ENCODE data around the gene PRKAG2. TPM values are rescaled to one million over a fixed set of nuclear protein-coding genes. Genes with fewer than 3 reads are reported as not detected.

The PRKAG2 gene
- total and polyA plus RNA-seq, 2 of the 13 experiments (the other 11 are each of a cell fraction or from before 2014, with no cell fraction given) = 0.90 to 1.3 TPM

- Histone ChIP-seq H3K9me3 (ENCODE audit: low read length) (no peaks in the 10 kb centered on the region), H3K4me1 (ENCODE audit: insufficient read depth, low read length) (peaks cover 19% of the 10 kb centered on the region; the same call in 1 of the 2 replicates), H3K4me3 (replicated peaks in 1 of 3; ENCODE audit: insufficient read depth in 1 of 3, low read depth in 2 of 3, low read length in 3 of 3) (no peak overlapping the region), H2AFZ (ENCODE audit: low read length) (no peak overlapping the region), H4K20me1 (ENCODE audit: insufficient read depth, low read length) (no peaks in the 10 kb centered on the region), H3K4me2 (ENCODE audit: low read depth, low read length) (no peak overlapping the region), H3K9ac (ENCODE audit: insufficient read depth, low read depth, low read length) (no peak overlapping the region), H3K79me2 (ENCODE audit: insufficient read depth, low read length) (no peaks in the 10 kb centered on the region), H3K27me3 (ENCODE audit: control insufficient read depth in 1 of 2, insufficient read depth in 2 of 2, low read length in 2 of 2) (0 out of 5 replicates have a peak, but pooled peaks cover 0 to 3% of the 10 kb centered on the region in 2 experiments), H3K27ac (ENCODE audit: extremely low read length, insufficient read depth, low read length) (no peak overlapping the region), H3K36me3 (replicated peaks in 1 of 2; ENCODE audit: control insufficient read depth in 1 of 2, insufficient read depth in 2 of 2, low read length in 2 of 2) (no peaks in the 10 kb centered on the region)
- ATAC-seq (no peak), FAIRE-seq (no peak), DNase-seq (ENCODE audit: low spot score) (no peak)
- 41% methylated on average over 2 of the region's 2 CpGs for WGBS (ENCODE audit: low lambda C conversion rate)
- BruUV-seq (replicated peaks) = no TSS peak
- TF ChIP-seq MAFK (conservative IDR thresholded peaks at IDR 0.05 in 1 of 2, IDR thresholded peaks at IDR 0.05 in 1 of 2; ENCODE audit: low read length in 2 of 2) (peak; percentile 57 to 58; a peak in 3 of 4 replicates), MAFF (IDR thresholded peaks at IDR 0.05; ENCODE audit: low read depth, low read length) (peak; percentile 33), ZNF180 (CRISPR knock-in tag; IDR thresholded peaks at IDR 0.05; ENCODE audit: borderline replicate concordance, low read depth) (no peak)
- in situ Hi-C loops (cut with HindIII; ENCODE audit: extremely low pct_ligation_motif_present, low pct_unique_long_range_greater_than_20kb) = no loop called here
- intact Hi-C loops (cut with micrococcal nuclease; ENCODE audit: unreplicated experiment) = no loop called here
- ChIA-PET CTCF (ENCODE audit: low intra/inter-chr PET ratio, low total read pairs) (no interaction called here), POLR2A (no interaction called here)
Measured at GRCh38 chr7:151524845-151525244, 352.1 kb downstream of the PRKAG2 start.

DNA sequence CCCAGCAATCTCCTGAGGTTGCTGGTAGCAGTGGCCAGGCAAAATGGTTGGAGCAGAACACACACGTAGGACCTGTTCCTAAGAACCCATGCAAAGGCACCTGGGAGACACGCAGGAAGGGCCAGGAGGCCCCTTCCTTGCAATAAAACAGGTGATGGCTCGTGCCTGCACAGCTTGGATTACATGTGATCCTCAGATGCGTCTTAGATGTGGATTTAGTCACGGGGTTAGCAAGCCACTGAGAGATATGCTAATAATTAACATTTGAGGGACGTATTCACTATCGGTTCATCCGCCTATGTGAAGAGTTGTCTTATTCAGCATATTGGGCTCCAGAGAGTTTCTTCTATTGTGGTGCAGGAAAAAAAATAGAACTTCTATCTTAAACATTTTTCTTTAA lies 352.6 kb downstream of the PRKAG2 start:
- in situ Hi-C loops (cut with HindIII; ENCODE audit: extremely low pct_ligation_motif_present, low pct_unique_long_range_greater_than_20kb) (no loop called here), intact Hi-C loops (cut with micrococcal nuclease; ENCODE audit: unreplicated experiment) (no loop called here)
- H3K36me3 ChIP-seq (replicated peaks in 1 of 2; ENCODE audit: control insufficient read depth in 1 of 2, insufficient read depth in 2 of 2, low read length in 2 of 2) = no peaks in the 10 kb centered on the region
- FAIRE-seq (no peak), ATAC-seq (no peak), DNase-seq (ENCODE audit: low spot score) (no peak)
- H3K27ac ChIP-seq (ENCODE audit: extremely low read length, insufficient read depth, low read length) = no peak overlapping the region
- WGBS (ENCODE audit: low lambda C conversion rate) = 12% methylated on average over 8 of the region's 8 CpGs
- CTCF ChIA-PET (ENCODE audit: low intra/inter-chr PET ratio, low total read pairs) = no interaction called here
- H3K4me2 ChIP-seq (ENCODE audit: low read depth, low read length) = peak overlapping the region; percentile 47; the same call in 1 of the 2 replicates
- peaks cover 19% of the 10 kb centered on the region; the same call in 1 of the 2 replicates for H3K4me1 ChIP-seq (ENCODE audit: insufficient read depth, low read length)
- TF ChIP-seq ZFP36L2 (CRISPR knock-in tag; IDR thresholded peaks at IDR 0.05) = no peak
- TF ChIP-seq YEATS4 (CRISPR knock-in tag; IDR thresholded peaks at IDR 0.05; ENCODE audit: borderline replicate concordance) = no peak
- no peak for TF ChIP-seq ISX (CRISPR knock-in tag; conservative IDR thresholded peaks at IDR 0.05)
- TF ChIP-seq ZNF329 (CRISPR knock-in tag; IDR thresholded peaks at IDR 0.05; ENCODE audit: low read depth) = no peak
- no peak for TF ChIP-seq ZNF570 (CRISPR knock-in tag; IDR thresholded peaks at IDR 0.05; ENCODE audit: borderline replicate concordance)
- TF ChIP-seq ZNF883 (CRISPR knock-in tag; IDR thresholded peaks at IDR 0.05; ENCODE audit: not compliant biosample characterization) = no peak
- TF ChIP-seq, protein P1, sequence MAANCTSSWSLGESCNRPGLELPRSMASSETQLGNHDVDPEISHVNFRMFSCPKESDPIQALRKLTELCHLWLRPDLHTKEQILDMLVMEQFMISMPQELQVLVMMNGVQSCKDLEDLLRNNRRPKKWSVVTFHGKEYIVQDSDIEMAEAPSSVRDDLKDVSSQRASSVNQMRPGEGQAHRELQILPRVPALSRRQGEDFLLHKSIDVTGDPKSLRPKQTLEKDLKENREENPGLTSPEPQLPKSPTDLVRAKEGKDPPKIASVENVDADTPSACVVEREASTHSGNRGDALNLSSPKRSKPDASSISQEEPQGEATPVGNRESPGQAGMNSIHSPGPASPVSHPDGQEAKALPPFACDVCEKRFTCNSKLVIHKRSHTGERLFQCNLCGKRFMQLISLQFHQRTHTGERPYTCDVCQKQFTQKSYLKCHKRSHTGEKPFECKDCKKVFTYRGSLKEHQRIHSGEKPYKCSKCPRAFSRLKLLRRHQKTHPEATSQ (CRISPR knock-in tag; IDR thresholded peaks at IDR 0.05; ENCODE audit: borderline replicate concordance) = no peak
- TF ChIP-seq SOX13 (IDR thresholded peaks at IDR 0.05) = no peak
- no peak for TF ChIP-seq SOX13 (CRISPR knock-in tag; conservative IDR thresholded peaks at IDR 0.05 in 1 of 2, IDR thresholded peaks at IDR 0.05 in 1 of 2)
- no peak overlapping the region for H2AFZ ChIP-seq (ENCODE audit: low read length)
- 0 out of 5 replicates have a peak, but pooled peaks cover 0 to 3% of the 10 kb centered on the region in 2 experiments for H3K27me3 ChIP-seq (ENCODE audit: control insufficient read depth in 1 of 2, insufficient read depth in 2 of 2, low read length in 2 of 2)
- no peak overlapping the region for H3K4me3 ChIP-seq (replicated peaks in 1 of 3; ENCODE audit: insufficient read depth in 1 of 3, low read depth in 2 of 3, low read length in 3 of 3)
- no peaks in the 10 kb centered on the region for H3K9me3 ChIP-seq (ENCODE audit: low read length)
- H3K79me2 ChIP-seq (ENCODE audit: insufficient read depth, low read length) = no peaks in the 10 kb centered on the region
- no peaks in the 10 kb centered on the region for H4K20me1 ChIP-seq (ENCODE audit: insufficient read depth, low read length)
- no peak overlapping the region for H3K9ac ChIP-seq (ENCODE audit: insufficient read depth, low read depth, low read length)
- no TSS peak for BruUV-seq (replicated peaks)
- POLR2A ChIA-PET = no interaction called here
